Calu3 (cell line): ENCODE data around the gene KXD1. TPM values are rescaled to one million over a fixed set of nuclear protein-coding genes. Genes with fewer than 3 reads are reported as not detected.
"Not testable (repeated sequence)": the region's sequence is repeated elsewhere in the genome, so short reads cannot be mapped to it uniquely, and the experiment has no call there.

Experiments used
- BruUV-seq: library from RNA; stranded (reverse); fragments of 400-500 nt; replicated peaks from 2 replicates; lab custom pipeline; 2021; lab: Mats Ljungman, UMichigan
- CTCF ChIA-PET: fragments of 300-600 bp; sonication (Branson Sonifier 250); formaldehyde crosslinking; loops from one replicate; lab custom pipeline; 2022; ENCODE audit warnings: antibody characterized with exemption; lab: Charles Lee
- DNase-seq: peaks from one replicate; pipeline ENCODE4 v3.0.0; 2022
- H3K27ac Mint-ChIP-seq: one replicate; pipeline ENCODE4 v1.8.0; 2022; ENCODE audit warnings: mixed read lengths; ENCODE audit not compliant: unreplicated experiment
- H3K27me3 Mint-ChIP-seq: one replicate; pipeline ENCODE4 v1.8.0; 2022; ENCODE audit warnings: mixed read lengths; ENCODE audit not compliant: unreplicated experiment
- H3K36me3 Mint-ChIP-seq: one replicate; pipeline ENCODE4 v1.8.0; 2022; ENCODE audit warnings: mild to moderate bottlenecking, moderate library complexity, mixed read lengths; ENCODE audit not compliant: insufficient read depth, unreplicated experiment
- H3K4me1 Mint-ChIP-seq: one replicate; pipeline ENCODE4 v1.8.0; 2022; ENCODE audit warnings: mild to moderate bottlenecking, low read depth, mixed read lengths; ENCODE audit not compliant: unreplicated experiment
- H3K4me3 Mint-ChIP-seq: one replicate; pipeline ENCODE4 v1.8.0; 2022; ENCODE audit warnings: mild to moderate bottlenecking, low read depth, moderate library complexity, mixed read lengths; ENCODE audit not compliant: unreplicated experiment
- H3K9me3 Mint-ChIP-seq: one replicate; pipeline ENCODE4 v1.8.0; 2022; ENCODE audit warnings: low read depth, mixed read lengths; ENCODE audit not compliant: unreplicated experiment
- intact Hi-C: fragments of 100-400 bp; cut with micrococcal nuclease; formaldehyde crosslinking; loops from one replicate; pipeline ENCODE4 v1.10.0; 2022; ENCODE audit not compliant: unreplicated experiment
- total RNA-seq: library from RNA; stranded (reverse); gene quantifications from 2 replicates; pipeline ENCODE4 v1.2.3, GENCODE V29; 2022
- TF ChIP-seq, protein P1 (sequence below): fragments of 200-600 bp; IDR thresholded peaks from one replicate; pipeline ENCODE4 v1.8.0; 2022; ENCODE audit warnings: antibody characterized with exemption; ENCODE audit not compliant: unreplicated experiment

Gene KXD1
- total RNA-seq, 1 experiment from 2014 or later = 61.5 TPM

- no TSS peak for BruUV-seq
- Mint-ChIP-seq H3K27ac (no peak overlapping the region), H3K9me3 (no peaks in the 10 kb centered on the region), H3K4me1 (peaks cover 10% of the 10 kb centered on the region), H3K36me3 (peaks cover 20% of the 10 kb centered on the region), H3K27me3 (no peaks in the 10 kb centered on the region), H3K4me3 (no peak overlapping the region)
- CTCF ChIA-PET = no interaction called here
- intact Hi-C loops = no loop called here
- TF ChIP-seq, protein P1, sequence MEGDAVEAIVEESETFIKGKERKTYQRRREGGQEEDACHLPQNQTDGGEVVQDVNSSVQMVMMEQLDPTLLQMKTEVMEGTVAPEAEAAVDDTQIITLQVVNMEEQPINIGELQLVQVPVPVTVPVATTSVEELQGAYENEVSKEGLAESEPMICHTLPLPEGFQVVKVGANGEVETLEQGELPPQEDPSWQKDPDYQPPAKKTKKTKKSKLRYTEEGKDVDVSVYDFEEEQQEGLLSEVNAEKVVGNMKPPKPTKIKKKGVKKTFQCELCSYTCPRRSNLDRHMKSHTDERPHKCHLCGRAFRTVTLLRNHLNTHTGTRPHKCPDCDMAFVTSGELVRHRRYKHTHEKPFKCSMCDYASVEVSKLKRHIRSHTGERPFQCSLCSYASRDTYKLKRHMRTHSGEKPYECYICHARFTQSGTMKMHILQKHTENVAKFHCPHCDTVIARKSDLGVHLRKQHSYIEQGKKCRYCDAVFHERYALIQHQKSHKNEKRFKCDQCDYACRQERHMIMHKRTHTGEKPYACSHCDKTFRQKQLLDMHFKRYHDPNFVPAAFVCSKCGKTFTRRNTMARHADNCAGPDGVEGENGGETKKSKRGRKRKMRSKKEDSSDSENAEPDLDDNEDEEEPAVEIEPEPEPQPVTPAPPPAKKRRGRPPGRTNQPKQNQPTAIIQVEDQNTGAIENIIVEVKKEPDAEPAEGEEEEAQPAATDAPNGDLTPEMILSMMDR = no peak
- no peak for DNase-seq
Observed at GRCh38 chr19:18591735-18592385, 34.2 kb downstream of the KXD1 start.

GRCh38 chr19:18592732-18593131 lies 35.1 kb downstream of the KXD1 start:
- H3K27me3 Mint-ChIP-seq, intact Hi-C loops, H3K27ac Mint-ChIP-seq, H3K4me3 Mint-ChIP-seq, H3K9me3 Mint-ChIP-seq, BruUV-seq, H3K4me1 Mint-ChIP-seq, DNase-seq: not testable (repeated sequence)
- CTCF ChIA-PET = interaction anchor here (0.7 kb wide), 1 partner anchor 261 kb away, joined by 3 read pairs; no protein-coding TSS in a partner anchor
- H3K36me3 Mint-ChIP-seq = peaks cover 20% of the 10 kb centered on the region

- no TSS peak for BruUV-seq
- Mint-ChIP-seq H3K36me3 (peaks cover 20% of the 10 kb centered on the region), H3K4me3 (peak overlapping the region; percentile 63), H3K9me3 (no peaks in the 10 kb centered on the region), H3K4me1 (peaks cover 10% of the 10 kb centered on the region), H3K27me3 (no peaks in the 10 kb centered on the region), H3K27ac (no peak overlapping the region)
- TF ChIP-seq, protein P1 = no peak
- intact Hi-C loops = no loop called here
- no peak for DNase-seq
- CTCF ChIA-PET = interaction anchor here (0.7 to 1.0 kb wide), 2 partner anchors 253 to 280 kb away, joined by 4 read pairs; no protein-coding TSS in a partner anchor
Observed at GRCh38 chr19:18593367-18594095, 35.9 kb downstream of the KXD1 start.

- Mint-ChIP-seq H3K36me3 (peaks cover 13% of the 10 kb centered on the region), H3K27ac (no peak overlapping the region), H3K27me3 (no peaks in the 10 kb centered on the region), H3K9me3 (no peaks in the 10 kb centered on the region), H3K4me1 (peaks cover 10% of the 10 kb centered on the region), H3K4me3 (peak overlapping the region; percentile 63)
- intact Hi-C loops = no loop called here
- CTCF ChIA-PET = interaction anchor here (0.7 to 1.0 kb wide), 3 partner anchors 25 to 279 kb away, joined by 4 read pairs; no protein-coding TSS in a partner anchor
- peak; percentile 71 for DNase-seq
- TF ChIP-seq, protein P1 = peak; percentile 67
- no TSS peak for BruUV-seq
Observed at GRCh38 chr19:18594096-18594823, 36.6 kb downstream of the KXD1 start.
